Spleen (tissue), 11 donors: ENCODE measurements around the gene KRT6B. TPM values are rescaled to one million over a fixed set of nuclear protein-coding genes. Genes with fewer than 3 reads are reported as not detected.

Source experiments
- DNase-seq: peaks from one replicate; pipeline ENCODE4 v3.0.0-alpha.2; 2020
- H3K27ac ChIP-seq, 8 donors: fragments of 200-600 bp; sonication (generic) in 7 of 8; 1 replicate in 4 of 8; 2 replicates in 4 of 8; pipeline versions ENCODE4 v1.5.0 to v1.8.0; 2016 to 2021; ENCODE audit warnings: inconsistent platforms in 4 of 8, mild to moderate bottlenecking in 4 of 8, moderate library complexity in 1 of 8
- H3K27me3 ChIP-seq, 7 donors: fragments of 200-600 bp; sonication (generic) in 6 of 7; replicated peaks in 1 of 7; 1 replicate in 4 of 7; 2 replicates in 3 of 7; pipeline versions ENCODE4 v1.5.0 to v1.8.0; 2016 to 2021; ENCODE audit warnings: inconsistent platforms in 3 of 7, mild to moderate bottlenecking in 1 of 7
- H3K36me3 ChIP-seq, 6 donors: fragments of 200-600 bp; sonication (generic) in 5 of 6; 1 replicate in 4 of 6; 2 replicates in 2 of 6; pipeline versions ENCODE4 v1.5.0 to v1.8.0; 2016 to 2021; ENCODE audit warnings: inconsistent platforms in 2 of 6
- H3K4me1 ChIP-seq, 6 donors: fragments of 200-600 bp; sonication (generic) in 5 of 6; 1 replicate in 3 of 6; 2 replicates in 3 of 6; pipeline versions ENCODE4 v1.5.0 to v1.8.0; 2016 to 2021; ENCODE audit warnings: inconsistent platforms in 3 of 6
- H3K4me3 ChIP-seq, 8 donors: fragments of 200-600 bp; sonication (generic) in 7 of 8; 1 replicate in 4 of 8; 2 replicates in 4 of 8; pipeline versions ENCODE4 v1.5.0 to v1.8.0; 2016 to 2021; ENCODE audit warnings: inconsistent platforms in 4 of 8, mild to moderate bottlenecking in 4 of 8, moderate library complexity in 2 of 8
- H3K9me3 ChIP-seq, 8 donors: fragments of 200-600 bp; sonication (generic) in 7 of 8; 1 replicate in 4 of 8; 2 replicates in 4 of 8; pipeline versions ENCODE4 v1.5.0 to v1.8.0; 2016 to 2021; ENCODE audit warnings: inconsistent platforms in 4 of 8
- POLR2A ChIP-seq, 3 donors: fragments of 450-650 bp; IDR thresholded peaks; one replicate each; pipeline ENCODE4 v1.5.1; 2017; ENCODE audit warnings: antibody characterized with exemption in 3 of 3, mild to moderate bottlenecking in 1 of 3
- POLR2AphosphoS5 ChIP-seq, 3 donors: sonication (generic); formaldehyde crosslinking; IDR thresholded peaks; one replicate each; pipeline ENCODE4 v1.5.1; 2017; ENCODE audit warnings: antibody characterized with exemption in 3 of 3
- WGBS, 5 donors: extraction: QIAGEN DNeasy Blood & Tissue Kit in 3 of 5; methylation state at CpG; one replicate each; pipeline versions ENCODE4 v1.1.5 to v1.1.7; 2013 to 2018; 5-methylcytosine and 5-hydroxymethylcytosine counted together
- intact Hi-C: fragments of 100-400 bp; cut with DNase I; formaldehyde crosslinking; loops from one replicate; pipeline ENCODE4 v1.15.0; 2023; ENCODE audit warnings: low total_unique reads
- polyA plus RNA-seq, 3 donors: library from polyadenylated mRNA; stranded (reverse); fragments of 200-250 nt; gene quantifications; one replicate each; pipeline ENCODE4 v1.2.1, GENCODE V29; 2013
- total RNA-seq, 7 donors: library from RNA; depleted of rRNA in 3 of 7; stranded (reverse); fragments of >200 nt in 3 of 7; fragmentation: NEBNext Ultra II Directional in 4 of 7; extraction: Animal tissue kit (Norgen Biotek cat#: 25700) in 4 of 7; gene quantifications; one replicate each; pipeline versions ENCODE4 v1.1.0 to v1.2.1, GENCODE V29; 2016 to 2021
- TF ChIP-seq, protein P1 (sequence below), 11 experiments: fragments of 200-600 bp in 7 of 11; fragments of 450-650 bp in 4 of 11; sonication (generic) in 4 of 11; IDR thresholded peaks in 8 of 11; conservative IDR thresholded peaks in 3 of 11; 1 replicate in 7 of 11; 2 replicates in 4 of 11; pipeline versions ENCODE4 v1.4.0 to v1.8.0; 2016 to 2021; ENCODE audit warnings: antibody characterized with exemption in 11 of 11, inconsistent platforms in 4 of 11, mild to moderate bottlenecking in 1 of 11
- donor health status: healthy with polysubstance abuse.
- donor health status: DM: no; HTN: no; CAD: no; lungs with moderate emphysema.
- donor health status: DM: no; HTN: no; CAD: no.
- donor health status: Bipolar disorder and iron deficiency.
- donor health status: healthy.
- donor health status: DM: no; HTN: no; CAD: no.
- donor health status: DM: yes; HTN: yes; CAD: no.

The KRT6B gene
- total and polyA plus RNA-seq, 10 donors, result 0.03 to 0.10 (median 0.04) TPM; not detected in 7

DNA sequence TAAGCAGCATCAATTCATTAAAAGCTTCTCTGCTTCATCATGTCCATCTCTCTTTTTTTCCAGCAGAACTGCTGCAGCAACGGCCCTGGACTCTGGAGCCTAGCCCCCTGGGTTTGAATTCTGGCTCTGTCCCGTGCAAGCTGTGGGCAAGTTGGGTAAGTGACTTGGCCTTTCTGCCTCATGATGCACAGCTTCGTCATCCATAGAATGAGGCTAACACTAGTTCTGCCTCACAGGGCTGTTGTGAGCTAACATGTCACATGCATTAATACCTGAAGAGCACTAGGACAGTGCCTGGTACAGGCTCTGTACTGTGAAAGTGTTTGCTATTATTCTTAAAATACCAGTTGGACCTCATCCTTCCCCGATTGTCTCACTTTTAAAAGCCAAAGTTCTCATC lies 50.0 kb downstream of the KRT6B start:
- H3K9me3 ChIP-seq, result no peaks in the 10 kb centered on the region
- TF ChIP-seq POLR2AphosphoS5 (IDR thresholded peaks at IDR 0.05), result no peak
- no peak for TF ChIP-seq POLR2A (IDR thresholded peaks at IDR 0.05)
- TF ChIP-seq, protein P1, sequence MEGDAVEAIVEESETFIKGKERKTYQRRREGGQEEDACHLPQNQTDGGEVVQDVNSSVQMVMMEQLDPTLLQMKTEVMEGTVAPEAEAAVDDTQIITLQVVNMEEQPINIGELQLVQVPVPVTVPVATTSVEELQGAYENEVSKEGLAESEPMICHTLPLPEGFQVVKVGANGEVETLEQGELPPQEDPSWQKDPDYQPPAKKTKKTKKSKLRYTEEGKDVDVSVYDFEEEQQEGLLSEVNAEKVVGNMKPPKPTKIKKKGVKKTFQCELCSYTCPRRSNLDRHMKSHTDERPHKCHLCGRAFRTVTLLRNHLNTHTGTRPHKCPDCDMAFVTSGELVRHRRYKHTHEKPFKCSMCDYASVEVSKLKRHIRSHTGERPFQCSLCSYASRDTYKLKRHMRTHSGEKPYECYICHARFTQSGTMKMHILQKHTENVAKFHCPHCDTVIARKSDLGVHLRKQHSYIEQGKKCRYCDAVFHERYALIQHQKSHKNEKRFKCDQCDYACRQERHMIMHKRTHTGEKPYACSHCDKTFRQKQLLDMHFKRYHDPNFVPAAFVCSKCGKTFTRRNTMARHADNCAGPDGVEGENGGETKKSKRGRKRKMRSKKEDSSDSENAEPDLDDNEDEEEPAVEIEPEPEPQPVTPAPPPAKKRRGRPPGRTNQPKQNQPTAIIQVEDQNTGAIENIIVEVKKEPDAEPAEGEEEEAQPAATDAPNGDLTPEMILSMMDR (IDR thresholded peaks at IDR 0.05 in 8 of 11, conservative IDR thresholded peaks at IDR 0.05 in 3 of 11), result no peak
- H3K4me3 ChIP-seq, result no peak overlapping the region
- peaks cover 0 to 26% (median 0%) of the 10 kb centered on the region in 7 donors for H3K27me3 ChIP-seq
- 58 to 85% (median 80%) methylated on average over 4 of the region's 4 CpGs for WGBS, 5 donors
- H3K36me3 ChIP-seq, result no peaks in the 10 kb centered on the region
- DNase-seq, result no peak
- intact Hi-C loops, result no loop called here
- no peaks in the 10 kb centered on the region for H3K4me1 ChIP-seq
- H3K27ac ChIP-seq, result no peak overlapping the region

DNA sequence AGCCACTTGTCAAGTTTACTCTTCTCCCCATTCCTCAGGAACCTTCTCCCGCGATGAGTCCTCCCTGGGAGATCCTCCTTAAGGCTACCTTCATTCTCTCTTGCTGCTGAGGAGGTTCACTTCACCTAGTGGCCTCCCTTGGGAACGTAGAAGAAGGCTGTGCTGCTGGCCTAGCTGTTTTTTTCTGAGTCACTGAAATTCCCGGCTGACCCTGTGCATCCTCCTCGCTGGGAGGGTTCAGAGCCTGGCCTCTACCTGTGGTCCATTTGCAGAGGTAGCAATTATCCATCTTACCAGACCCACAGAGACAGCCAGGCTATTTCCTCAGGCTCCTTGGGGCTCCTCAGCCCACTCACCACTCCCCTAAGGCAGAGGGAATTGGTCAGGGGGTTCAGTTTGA lies 50.4 kb downstream of the KRT6B start:
- H3K36me3 ChIP-seq, result no peaks in the 10 kb centered on the region
- DNase-seq, result peak; percentile 54
- H3K9me3 ChIP-seq, result no peaks in the 10 kb centered on the region
- no peak overlapping the region for H3K27ac ChIP-seq
- no peak for TF ChIP-seq POLR2A (IDR thresholded peaks at IDR 0.05)
- no peak for TF ChIP-seq POLR2AphosphoS5 (IDR thresholded peaks at IDR 0.05)
- TF ChIP-seq, protein P1 (IDR thresholded peaks at IDR 0.05 in 8 of 11, conservative IDR thresholded peaks at IDR 0.05 in 3 of 11), result no peak
- intact Hi-C loops, result no loop called here
- H3K4me1 ChIP-seq, result no peaks in the 10 kb centered on the region
- H3K27me3 ChIP-seq, result peaks cover 0 to 26% (median 0%) of the 10 kb centered on the region in 7 donors
- WGBS, 5 donors, result 68 to 98% (median 84%) methylated on average over 5 of the region's 5 CpGs
- no peak overlapping the region for H3K4me3 ChIP-seq

DNA sequence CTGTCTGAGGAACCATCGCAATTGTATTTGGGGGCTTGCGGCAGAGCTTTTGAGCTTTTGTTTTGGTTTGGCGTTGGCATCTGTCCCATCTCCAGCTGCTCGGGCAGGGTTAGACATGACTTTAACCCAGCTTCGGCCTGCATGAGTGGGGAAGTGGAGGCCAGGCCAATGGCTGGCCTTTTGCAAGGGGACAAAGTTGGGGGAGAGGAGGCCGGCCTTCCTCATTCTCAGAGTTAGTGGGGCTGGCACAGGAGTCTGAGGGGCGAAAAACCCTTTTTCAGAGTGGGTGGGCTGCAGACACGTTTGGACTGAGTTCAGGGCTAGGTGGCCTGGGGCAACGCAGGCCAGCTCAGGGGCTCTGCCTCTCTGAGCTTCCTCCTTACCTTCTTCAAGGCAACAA lies 51.0 kb downstream of the KRT6B start:
- DNase-seq, result peak; percentile 52
- no peak overlapping the region for H3K4me3 ChIP-seq
- H3K9me3 ChIP-seq, result no peaks in the 10 kb centered on the region
- no peak overlapping the region for H3K27ac ChIP-seq
- 84 to 89% (median 88%) methylated on average over 9 of the region's 9 CpGs for WGBS, 5 donors
- H3K4me1 ChIP-seq, result no peaks in the 10 kb centered on the region
- intact Hi-C loops, result no loop called here
- TF ChIP-seq, protein P1 (IDR thresholded peaks at IDR 0.05 in 8 of 11, conservative IDR thresholded peaks at IDR 0.05 in 3 of 11), result no peak
- TF ChIP-seq POLR2A (IDR thresholded peaks at IDR 0.05), result no peak
- no peak for TF ChIP-seq POLR2AphosphoS5 (IDR thresholded peaks at IDR 0.05)
- no peaks in the 10 kb centered on the region for H3K36me3 ChIP-seq
- peaks cover 0 to 29% (median 0%) of the 10 kb centered on the region in 7 donors for H3K27me3 ChIP-seq

DNA sequence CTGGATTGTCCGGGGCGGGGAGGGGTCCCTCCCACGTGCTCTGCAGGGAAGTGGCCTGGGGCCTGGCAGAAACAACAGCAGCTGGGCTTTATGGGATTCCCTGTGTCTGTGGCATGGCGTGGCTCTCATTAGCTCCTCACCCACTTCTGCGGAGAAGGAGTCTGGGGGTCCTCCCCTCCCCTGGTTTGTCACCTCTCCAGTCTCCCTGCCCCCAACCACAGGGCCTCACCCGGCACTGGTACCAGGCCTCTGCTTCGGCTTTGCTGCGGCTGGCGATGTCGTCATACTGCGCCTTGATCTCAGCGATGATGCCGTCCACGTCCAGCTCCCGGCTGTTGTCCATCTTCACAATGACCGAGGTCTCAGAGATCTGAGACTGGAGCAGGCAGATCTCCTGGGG lies 52.2 kb downstream of the KRT6B start:
- WGBS, 5 donors, result 90 to 93% (median 92%) methylated on average over 16 of the region's 16 CpGs

More for the DNA sequence above, 52.2 kb downstream of the KRT6B start:
- TF ChIP-seq, protein P1 (IDR thresholded peaks at IDR 0.05 in 8 of 11, conservative IDR thresholded peaks at IDR 0.05 in 3 of 11), result no peak
- TF ChIP-seq POLR2A (IDR thresholded peaks at IDR 0.05) (no peak), POLR2AphosphoS5 (IDR thresholded peaks at IDR 0.05) (no peak)
- peaks cover 0 to 37% (median 0%) of the 10 kb centered on the region in 7 donors for H3K27me3 ChIP-seq
- DNase-seq, result peak; percentile 69
- H3K9me3 ChIP-seq, result no peaks in the 10 kb centered on the region
- H3K4me1 ChIP-seq, result no peaks in the 10 kb centered on the region
- H3K36me3 ChIP-seq, result no peaks in the 10 kb centered on the region
- no peak overlapping the region for H3K4me3 ChIP-seq
- intact Hi-C loops, result no loop called here
- no peak overlapping the region for H3K27ac ChIP-seq
